Osteoblast (primary cell): ENCODE measurements around the gene LAMTOR4. TPM values are rescaled to one million over a fixed set of nuclear protein-coding genes. Genes with fewer than 3 reads are reported as not detected.
"Not testable (repeated sequence)": the region's sequence is repeated elsewhere in the genome, so short reads cannot be mapped to it uniquely, and the experiment has no call there.

Experiments used
- DNase-seq: peaks from one replicate; pipeline ENCODE4 v3.0.0; 2011; ENCODE audit warnings: low spot score, mixed read lengths; ENCODE audit not compliant: insufficient read length; ENCODE audit errors: missing footprints
- H2AFZ ChIP-seq: 2 replicates; pipeline ENCODE4 v1.6.0; 2011; ENCODE audit warnings: mild to moderate bottlenecking, low read length
- H3K27ac ChIP-seq: 2 replicates; pipeline ENCODE4 v1.5.1; 2011; ENCODE audit warnings: mild to moderate bottlenecking, low read depth, low read length, moderate library complexity
- H3K27me3 ChIP-seq: 2 replicates; pipeline ENCODE4 v1.6.0; 2012; ENCODE audit warnings: mild to moderate bottlenecking, control low read depth, inconsistent platforms, low read length, moderate library complexity; ENCODE audit not compliant: insufficient read depth
- H3K36me3 ChIP-seq: 2 replicates; pipeline ENCODE4 v1.5.1; 2011; ENCODE audit warnings: mild to moderate bottlenecking, low read length, control low read depth, moderate library complexity; ENCODE audit not compliant: insufficient read depth
- H3K4me1 ChIP-seq: 2 replicates; pipeline ENCODE4 v1.5.1; 2011; ENCODE audit warnings: mild to moderate bottlenecking, low read length, control low read depth, moderate library complexity; ENCODE audit not compliant: insufficient read depth
- H3K4me2 ChIP-seq: 2 replicates; pipeline ENCODE4 v1.6.0; 2011; ENCODE audit warnings: mild to moderate bottlenecking, low read length; ENCODE audit not compliant: insufficient read depth
- H3K4me3 ChIP-seq: fragments of 200-600 bp; sonication (generic); 3 replicates; pipeline ENCODE4 v1.5.1; 2012; ENCODE audit warnings: mild to moderate bottlenecking, low read length, inconsistent platforms; ENCODE audit not compliant: insufficient read depth
- H3K79me2 ChIP-seq: 2 replicates; pipeline ENCODE4 v1.6.0; 2012; ENCODE audit warnings: mild to moderate bottlenecking, low read length, control low read depth, inconsistent platforms; ENCODE audit not compliant: insufficient read depth
- H3K9me3 ChIP-seq: 2 replicates; pipeline ENCODE4 v1.5.1; 2011; ENCODE audit warnings: low read depth, low read length, control low read depth
- H4K20me1 ChIP-seq: 2 replicates; pipeline ENCODE4 v1.6.0; 2012; ENCODE audit warnings: mild to moderate bottlenecking, low read length, control low read depth; ENCODE audit not compliant: insufficient read depth
- total RNA-seq: library from RNA; depleted of rRNA; stranded (reverse); fragments of >200 nt; gene quantifications from 2 replicates; pipeline ENCODE4 v1.2.3, GENCODE V29; 2012
- TF ChIP-seq, protein P1 (sequence below): IDR thresholded peaks from 2 replicates; pipeline ENCODE4 v1.5.1; 2011; ENCODE audit warnings: mild to moderate bottlenecking, low read depth, low read length, moderate library complexity; ENCODE audit errors: extremely low read depth

The LAMTOR4 gene
- total RNA-seq, 1 donor = 63.7 TPM

DNA sequence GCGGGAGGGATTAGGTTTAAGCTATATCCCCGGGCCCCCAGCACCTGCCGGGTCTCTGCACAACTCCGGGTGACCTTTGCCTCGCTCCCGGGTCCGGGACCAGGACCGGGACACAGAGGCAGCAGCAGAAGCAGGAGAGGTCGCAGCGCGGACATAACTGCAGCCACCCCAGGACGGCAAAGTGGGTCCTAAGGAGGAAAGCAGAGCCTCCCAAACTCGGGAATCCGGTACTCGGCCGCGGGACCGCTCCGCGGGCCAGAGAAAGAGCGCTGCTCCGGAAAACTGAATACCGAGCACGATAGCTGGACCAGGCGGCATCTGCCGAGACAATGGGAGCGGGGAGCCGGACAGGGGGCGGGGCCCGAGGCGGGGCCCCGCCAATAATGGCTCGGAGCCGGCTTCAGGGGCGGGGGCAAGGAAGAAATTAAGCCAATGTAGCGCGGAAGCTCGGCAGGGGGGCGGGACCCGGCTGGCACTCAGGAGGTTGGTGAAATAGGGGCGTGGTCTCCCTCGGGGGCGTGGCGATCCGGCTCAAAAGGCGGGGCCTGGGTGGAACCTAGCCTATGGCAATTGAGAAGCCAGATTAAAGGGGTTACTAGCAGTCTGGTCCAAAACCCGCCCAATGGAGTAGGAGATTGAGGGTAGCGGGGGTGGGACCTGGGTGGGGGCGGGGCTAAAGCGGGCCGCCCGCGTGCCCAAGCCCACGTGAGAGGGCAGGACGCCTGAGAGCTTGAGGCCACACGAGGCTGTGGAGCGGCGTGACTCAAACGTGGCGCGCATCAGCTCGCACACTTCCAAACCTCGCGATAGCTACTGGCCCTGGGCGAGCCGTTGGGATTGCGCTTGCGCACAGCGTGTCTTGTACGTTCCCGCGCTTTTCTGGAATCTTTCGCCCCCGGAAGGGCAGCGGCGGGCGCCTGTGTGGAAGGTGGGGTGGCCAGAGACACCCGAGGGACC lies 28.6 kb downstream of the LAMTOR4 start, which contains the start of the genes GPC2 and STAG3:
TSS of gene GPC2 (minus strand) at position 337 of the 957 bp plus-strand sequence. CDS start at position 155, 182 bp downstream.
TSS of gene STAG3 (plus strand) at position 874 of the 957 bp plus-strand sequence. CDS start 2,639 bp downstream, outside the sequence.
- Histone ChIP-seq H3K36me3 (no peaks in the 10 kb centered on the region), H3K4me2 (peak within 1 kb of the TSS; percentile 91), H3K27me3 (peaks cover 5% of the 10 kb centered on the region), H3K4me1 (peaks cover 5% of the 10 kb centered on the region), H4K20me1 (no peaks in the 10 kb centered on the region), H3K9me3 (no peaks in the 10 kb centered on the region), H3K27ac (no peak within 1 kb of the TSS), H3K4me3 (peak within 1 kb of the TSS; percentile 76), H2AFZ (peak within 1 kb of the TSS; percentile 94), H3K79me2 (no peaks in the 10 kb centered on the region)
- peak; percentile 99 for DNase-seq
- TF ChIP-seq, protein P1, sequence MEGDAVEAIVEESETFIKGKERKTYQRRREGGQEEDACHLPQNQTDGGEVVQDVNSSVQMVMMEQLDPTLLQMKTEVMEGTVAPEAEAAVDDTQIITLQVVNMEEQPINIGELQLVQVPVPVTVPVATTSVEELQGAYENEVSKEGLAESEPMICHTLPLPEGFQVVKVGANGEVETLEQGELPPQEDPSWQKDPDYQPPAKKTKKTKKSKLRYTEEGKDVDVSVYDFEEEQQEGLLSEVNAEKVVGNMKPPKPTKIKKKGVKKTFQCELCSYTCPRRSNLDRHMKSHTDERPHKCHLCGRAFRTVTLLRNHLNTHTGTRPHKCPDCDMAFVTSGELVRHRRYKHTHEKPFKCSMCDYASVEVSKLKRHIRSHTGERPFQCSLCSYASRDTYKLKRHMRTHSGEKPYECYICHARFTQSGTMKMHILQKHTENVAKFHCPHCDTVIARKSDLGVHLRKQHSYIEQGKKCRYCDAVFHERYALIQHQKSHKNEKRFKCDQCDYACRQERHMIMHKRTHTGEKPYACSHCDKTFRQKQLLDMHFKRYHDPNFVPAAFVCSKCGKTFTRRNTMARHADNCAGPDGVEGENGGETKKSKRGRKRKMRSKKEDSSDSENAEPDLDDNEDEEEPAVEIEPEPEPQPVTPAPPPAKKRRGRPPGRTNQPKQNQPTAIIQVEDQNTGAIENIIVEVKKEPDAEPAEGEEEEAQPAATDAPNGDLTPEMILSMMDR = no peak

- H4K20me1 ChIP-seq, H3K4me1 ChIP-seq, H3K36me3 ChIP-seq, H2AFZ ChIP-seq, H3K4me2 ChIP-seq, H3K27me3 ChIP-seq, H3K79me2 ChIP-seq, H3K4me3 ChIP-seq, H3K27ac ChIP-seq, H3K9me3 ChIP-seq, DNase-seq: not testable (repeated sequence)
Observed at GRCh38 chr7:100180084-100180483, 31.4 kb downstream of the LAMTOR4 start.

GRCh38 chr7:100182616-100183015 lies 33.9 kb downstream of the LAMTOR4 start:
- H4K20me1 ChIP-seq, H2AFZ ChIP-seq, H3K9me3 ChIP-seq, H3K27me3 ChIP-seq, H3K79me2 ChIP-seq, DNase-seq, H3K36me3 ChIP-seq, H3K27ac ChIP-seq, H3K4me3 ChIP-seq, H3K4me2 ChIP-seq, H3K4me1 ChIP-seq: not testable (repeated sequence)

GRCh38 chr7:100183090-100183489 lies 34.4 kb downstream of the LAMTOR4 start:
- H3K4me1 ChIP-seq, DNase-seq, H2AFZ ChIP-seq, H4K20me1 ChIP-seq, H3K79me2 ChIP-seq, H3K9me3 ChIP-seq, H3K36me3 ChIP-seq, H3K4me2 ChIP-seq, H3K27ac ChIP-seq, H3K27me3 ChIP-seq, H3K4me3 ChIP-seq: not testable (repeated sequence)

DNA sequence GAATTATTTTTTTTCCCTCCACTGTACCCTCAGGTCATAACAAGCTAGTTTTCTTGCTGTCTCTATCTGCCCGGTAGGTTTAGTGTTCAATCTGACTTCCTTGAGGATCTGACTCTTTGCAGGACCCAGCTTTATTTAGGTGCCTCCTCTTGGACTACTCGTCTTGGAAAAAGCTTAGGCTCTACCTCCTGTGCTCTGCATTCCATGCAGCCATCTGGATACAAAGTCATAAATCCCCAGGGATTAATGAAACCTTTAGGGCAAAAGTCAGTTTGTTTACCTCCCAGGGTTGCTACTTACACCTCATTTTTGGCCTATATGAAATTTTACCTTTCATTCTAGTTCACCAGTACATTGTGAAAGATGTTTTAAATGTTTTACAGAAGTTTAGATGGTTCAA lies 37.0 kb downstream of the LAMTOR4 start:
- H3K27ac ChIP-seq = no peak overlapping the region
- TF ChIP-seq, protein P1 = no peak
- no peak for DNase-seq
- H3K36me3 ChIP-seq = no peaks in the 10 kb centered on the region
- H3K79me2 ChIP-seq = no peaks in the 10 kb centered on the region
- no peak overlapping the region for H3K4me2 ChIP-seq
- no peak overlapping the region for H2AFZ ChIP-seq
- H3K9me3 ChIP-seq = no peaks in the 10 kb centered on the region
- no peaks in the 10 kb centered on the region for H4K20me1 ChIP-seq
- H3K27me3 ChIP-seq = no peaks in the 10 kb centered on the region
- peaks cover 2% of the 10 kb centered on the region for H3K4me1 ChIP-seq
- no peak overlapping the region for H3K4me3 ChIP-seq
